CD4-positive, CD25-positive, alpha-beta regulatory T cell (primary cell): ENCODE measurements around the gene RPL18. TPM values are rescaled to one million over a fixed set of nuclear protein-coding genes. Genes with fewer than 3 reads are reported as not detected.
"Not testable (repeated sequence)": the region's sequence is repeated elsewhere in the genome, so short reads cannot be mapped to it uniquely, and the experiment has no call there.

ENCODE experiments used
- ATAC-seq, 2 donors: fragments of 150-1000 bp; cut with Tn5 transposase; one replicate each; pipeline ENCODE4 v1.10.0; 2021; ENCODE audit warnings: low read depth in 2 of 2, moderate number of reproducible peaks in 2 of 2, moderate library complexity in 1 of 2
- DNase-seq, 3 donors: peaks; one replicate each; pipeline versions ENCODE4 v3.0.0 to v3.0.0-alpha.2; 2012 to 2022; ENCODE audit warnings: mixed read lengths in 1 of 3
- H3K27ac ChIP-seq: one replicate; pipeline ENCODE4 v1.7.0; 2013; ENCODE audit warnings: mild to moderate bottlenecking, low read length; ENCODE audit not compliant: insufficient read depth, poor library complexity, severe bottlenecking
- H3K27me3 ChIP-seq: one replicate; pipeline ENCODE4 v1.7.0; 2013; ENCODE audit warnings: low read length; ENCODE audit not compliant: control insufficient read depth, insufficient read depth
- H3K36me3 ChIP-seq: one replicate; pipeline ENCODE4 v1.7.0; 2013; ENCODE audit warnings: mild to moderate bottlenecking, low read length, moderate library complexity; ENCODE audit not compliant: control insufficient read depth, insufficient read depth
- H3K4me1 ChIP-seq: 2 replicates; pipeline ENCODE4 v1.7.0; 2013; ENCODE audit warnings: mild to moderate bottlenecking, low read length; ENCODE audit not compliant: insufficient read depth, control insufficient read depth, poor library complexity, severe bottlenecking
- H3K4me3 ChIP-seq: one replicate; pipeline ENCODE4 v1.7.0; 2013; ENCODE audit warnings: low read depth, mild to moderate bottlenecking, low read length, moderate library complexity
- H3K9me3 ChIP-seq, 2 experiments: 1 replicate in 1 of 2; 2 replicates in 1 of 2; pipeline ENCODE4 v1.7.0; 2013; ENCODE audit warnings: low read length in 2 of 2, mild to moderate bottlenecking in 1 of 2, moderate library complexity in 1 of 2; ENCODE audit not compliant: control insufficient read depth in 2 of 2
- H3K27ac Mint-ChIP-seq, 3 donors: one replicate each; pipeline ENCODE4 v1.8.0; 2020 to 2022; ENCODE audit warnings: mild to moderate bottlenecking in 3 of 3, mixed read lengths in 3 of 3, moderate library complexity in 2 of 3
- H3K27me3 Mint-ChIP-seq: one replicate; pipeline ENCODE4 v1.8.0; 2022; ENCODE audit warnings: mild to moderate bottlenecking, mixed read lengths
- H3K36me3 Mint-ChIP-seq: one replicate; pipeline ENCODE4 v1.8.0; 2020; ENCODE audit warnings: mixed read lengths
- H3K4me1 Mint-ChIP-seq, 4 donors: one replicate each; pipeline ENCODE4 v1.8.0; 2020 to 2022; ENCODE audit warnings: mixed read lengths in 4 of 4, mild to moderate bottlenecking in 1 of 4
- H3K4me3 Mint-ChIP-seq, 4 donors: one replicate each; pipeline ENCODE4 v1.8.0; 2020 to 2022; ENCODE audit warnings: mild to moderate bottlenecking in 4 of 4, mixed read lengths in 4 of 4, moderate library complexity in 3 of 4
- H3K9me3 Mint-ChIP-seq, 7 donors: one replicate each; pipeline ENCODE4 v1.8.0; 2020 to 2022; ENCODE audit warnings: mixed read lengths in 7 of 7, mild to moderate bottlenecking in 3 of 7, moderate library complexity in 2 of 7
- polyA plus RNA-seq, 4 donors: library from polyadenylated mRNA; unstranded; fragments of 300-500 nt; fragmentation: Illumina TruSeq; gene quantifications; one replicate each; pipeline ENCODE4 v1.2.3, GENCODE V29; 2021
- total RNA-seq: library from RNA; stranded (reverse); gene quantifications from one replicate; pipeline ENCODE4 v1.2.3, GENCODE V29; 2022

Gene RPL18
- total and polyA plus RNA-seq, 5 donors from 2014 or later = 1,618 to 2,428 (median 1,903) TPM

- no peaks in the 10 kb centered on the region for H3K27me3 ChIP-seq
- H3K9me3 ChIP-seq = no peaks in the 10 kb centered on the region
- peak overlapping the region; percentile 95 for H3K27ac ChIP-seq
- DNase-seq (no peak), ATAC-seq (no peak)
- H3K4me3 ChIP-seq = no peak overlapping the region
- peaks cover 38% of the 10 kb centered on the region for H3K36me3 ChIP-seq
- H3K27ac Mint-ChIP-seq = peak overlapping the region in 1 of 3 donors; percentile 94
- peak overlapping the region; percentile 46 to 82 (median 58) for H3K4me3 Mint-ChIP-seq
- H3K27me3 Mint-ChIP-seq = no peaks in the 10 kb centered on the region
- peaks cover 4 to 50% (median 7%) of the 10 kb centered on the region in 4 donors for H3K4me1 Mint-ChIP-seq
- no peaks in the 10 kb centered on the region for H3K9me3 Mint-ChIP-seq
- peaks cover 40% of the 10 kb centered on the region for H3K4me1 ChIP-seq
- H3K36me3 Mint-ChIP-seq = peaks cover 9% of the 10 kb centered on the region
Measured at GRCh38 chr19:48632692-48633147, 13.7 kb upstream of the RPL18 start.

- peaks cover 38% of the 10 kb centered on the region for H3K36me3 ChIP-seq
- Mint-ChIP-seq H3K4me1 (peaks cover 4 to 48% (median 7%) of the 10 kb centered on the region in 4 donors), H3K4me3 (peak overlapping the region; percentile 46 to 82 (median 70)), H3K27ac (peak overlapping the region in 1 of 3 donors; percentile 94)
- not testable (repeated sequence) for H3K4me3 ChIP-seq, H3K27me3 Mint-ChIP-seq, ATAC-seq, H3K27me3 ChIP-seq, DNase-seq, H3K27ac ChIP-seq, H3K9me3 Mint-ChIP-seq, H3K36me3 Mint-ChIP-seq, H3K9me3 ChIP-seq
- H3K4me1 ChIP-seq = peaks cover 40% of the 10 kb centered on the region
Measured at GRCh38 chr19:48632286-48632685, 13.3 kb upstream of the RPL18 start.

- H3K4me1 Mint-ChIP-seq = peaks cover 4 to 48% (median 8%) of the 10 kb centered on the region in 4 donors
- Histone ChIP-seq H3K4me1 (peaks cover 39% of the 10 kb centered on the region), H3K9me3 (no peaks in the 10 kb centered on the region), H3K4me3 (no peak overlapping the region), H3K27ac (no peak overlapping the region), H3K36me3 (peaks cover 38% of the 10 kb centered on the region), H3K27me3 (no peaks in the 10 kb centered on the region)
- DNase-seq = no peak
- peak overlapping the region in 2 of 4 donors; percentile 28 to 82 for H3K4me3 Mint-ChIP-seq
- peaks cover 9% of the 10 kb centered on the region for H3K36me3 Mint-ChIP-seq
- no peaks in the 10 kb centered on the region for H3K27me3 Mint-ChIP-seq
- no peaks in the 10 kb centered on the region for H3K9me3 Mint-ChIP-seq
- ATAC-seq = no peak
- peak overlapping the region in 1 of 3 donors; percentile 60 for H3K27ac Mint-ChIP-seq
Measured at GRCh38 chr19:48631225-48631624, 12.2 kb upstream of the RPL18 start.

GRCh38 chr19:48630296-48631063, 11.5 kb upstream of the RPL18 start:
- Mint-ChIP-seq H3K27me3 (no peaks in the 10 kb centered on the region), H3K27ac (peak overlapping the region in 1 of 3 donors; percentile 46), H3K9me3 (no peaks in the 10 kb centered on the region), H3K4me3 (peak overlapping the region in 1 of 4 donors; percentile 82), H3K36me3 (peaks cover 9% of the 10 kb centered on the region), H3K4me1 (peaks cover 4 to 46% (median 9%) of the 10 kb centered on the region in 4 donors)
- no peak overlapping the region for H3K27ac ChIP-seq
- H3K9me3 ChIP-seq = no peaks in the 10 kb centered on the region
- H3K27me3 ChIP-seq = no peaks in the 10 kb centered on the region
- no peak for ATAC-seq
- no peak overlapping the region for H3K4me3 ChIP-seq
- no peak for DNase-seq
- H3K36me3 ChIP-seq = peaks cover 38% of the 10 kb centered on the region
- peaks cover 33% of the 10 kb centered on the region for H3K4me1 ChIP-seq

- peaks cover 38% of the 10 kb centered on the region for H3K36me3 ChIP-seq
- no peaks in the 10 kb centered on the region for H3K27me3 ChIP-seq
- H3K4me1 ChIP-seq = peaks cover 27% of the 10 kb centered on the region
- no peak for DNase-seq
- Mint-ChIP-seq H3K4me1 (peaks cover 4 to 44% (median 11%) of the 10 kb centered on the region in 4 donors), H3K27me3 (no peaks in the 10 kb centered on the region), H3K27ac (peak overlapping the region in 1 of 3 donors; percentile 31), H3K9me3 (no peaks in the 10 kb centered on the region), H3K4me3 (no peak overlapping the region), H3K36me3 (peaks cover 9% of the 10 kb centered on the region)
- no peak overlapping the region for H3K4me3 ChIP-seq
- H3K27ac ChIP-seq = no peak overlapping the region
- no peaks in the 10 kb centered on the region for H3K9me3 ChIP-seq
- ATAC-seq = no peak
Measured at GRCh38 chr19:48629599-48630295, 10.8 kb upstream of the RPL18 start.

GRCh38 chr19:48629297-48629598, 10.3 kb upstream of the RPL18 start:
- no peak overlapping the region for H3K4me3 Mint-ChIP-seq
- Histone ChIP-seq H3K36me3 (peaks cover 38% of the 10 kb centered on the region), H3K27ac (no peak overlapping the region), H3K4me3 (no peak overlapping the region), H3K4me1 (peaks cover 27% of the 10 kb centered on the region), H3K9me3 (no peaks in the 10 kb centered on the region), H3K27me3 (no peaks in the 10 kb centered on the region)
- no peak for DNase-seq
- H3K36me3 Mint-ChIP-seq = peaks cover 9% of the 10 kb centered on the region
- no peaks in the 10 kb centered on the region for H3K9me3 Mint-ChIP-seq
- H3K4me1 Mint-ChIP-seq = peaks cover 3 to 43% (median 12%) of the 10 kb centered on the region in 4 donors
- H3K27me3 Mint-ChIP-seq = no peaks in the 10 kb centered on the region
- H3K27ac Mint-ChIP-seq = no peak overlapping the region
- no peak for ATAC-seq

- DNase-seq (no peak), ATAC-seq (no peak)
- no peaks in the 10 kb centered on the region for H3K27me3 ChIP-seq
- Mint-ChIP-seq H3K4me1 (peaks cover 3 to 43% (median 15%) of the 10 kb centered on the region in 4 donors), H3K4me3 (no peak overlapping the region), H3K27me3 (no peaks in the 10 kb centered on the region), H3K27ac (no peak overlapping the region), H3K36me3 (peaks cover 13% of the 10 kb centered on the region), H3K9me3 (no peaks in the 10 kb centered on the region)
- no peaks in the 10 kb centered on the region for H3K9me3 ChIP-seq
- H3K4me3 ChIP-seq = no peak overlapping the region
- peaks cover 25% of the 10 kb centered on the region for H3K4me1 ChIP-seq
- H3K27ac ChIP-seq = no peak overlapping the region
- H3K36me3 ChIP-seq = peaks cover 38% of the 10 kb centered on the region
Measured at GRCh38 chr19:48628486-48629296, 9.7 kb upstream of the RPL18 start.
